ENCODE results near the gene NEU2. TPM values are rescaled to one million over a fixed set of nuclear protein-coding genes. Genes with fewer than 3 reads are reported as not detected.

NEU2 gene
- total RNA-seq, 6 donors from 2014 or later: not detected

DNA sequence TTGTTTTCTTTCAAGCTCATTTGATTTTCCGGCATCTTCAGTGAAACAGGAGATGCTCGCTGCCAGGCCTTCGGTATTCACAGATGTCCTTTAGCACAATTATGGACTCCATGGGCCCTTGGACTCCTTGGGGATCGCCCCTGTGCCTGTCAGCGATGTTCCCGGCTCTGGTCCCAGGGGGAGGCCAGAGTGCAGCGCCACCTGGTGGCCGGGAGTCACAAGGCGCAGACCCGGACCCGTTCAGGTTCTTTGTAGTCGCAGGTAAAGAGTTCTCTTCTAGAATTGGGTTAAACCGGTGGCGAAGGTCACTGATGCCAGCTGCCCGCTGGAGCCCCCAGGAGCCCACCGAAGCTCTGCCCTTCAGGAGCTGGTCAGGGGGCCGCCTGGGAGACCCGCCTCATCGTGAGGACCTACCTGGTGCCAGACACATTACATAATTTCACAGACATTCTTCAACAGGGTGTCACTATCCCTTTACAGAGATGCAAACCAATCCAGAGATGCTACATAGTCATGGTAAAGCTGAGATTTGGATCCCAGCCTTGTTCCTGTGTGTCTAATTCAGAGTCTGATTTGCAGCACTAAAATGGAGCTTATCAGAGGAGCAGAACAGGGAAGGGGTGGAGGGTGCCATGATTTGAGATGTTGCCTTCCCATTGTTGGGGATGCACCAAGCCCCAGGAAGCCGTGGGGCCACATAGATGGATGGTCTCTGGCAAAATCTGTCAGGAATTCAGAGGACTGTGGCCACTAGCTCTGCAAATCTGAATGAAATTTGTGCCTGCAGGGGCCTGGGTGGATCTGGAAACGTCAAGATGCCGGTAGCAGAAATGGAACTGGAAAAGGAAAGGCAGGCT, 21.7 kb downstream of the NEU2 start:
- Histone ChIP-seq H3K27me3 (no peaks in the 10 kb centered on the region), H3K27ac (no peak overlapping the region), H3K4me1 (peaks cover 5 to 13% (median 9%) of the 10 kb centered on the region in 4 donors), H3K4me3 (no peak overlapping the region), H3K9me3 (no peaks in the 10 kb centered on the region), H3K36me3 (no peaks in the 10 kb centered on the region)
- DNase-seq (peak; percentile 71 to 92), ATAC-seq (ENCODE audit: low FRiP score in 2 of 2) (peak; percentile 63 to 65)
- no peak for TF ChIP-seq EP300 (IDR thresholded peaks at IDR 0.05)
- TF ChIP-seq, protein P1, sequence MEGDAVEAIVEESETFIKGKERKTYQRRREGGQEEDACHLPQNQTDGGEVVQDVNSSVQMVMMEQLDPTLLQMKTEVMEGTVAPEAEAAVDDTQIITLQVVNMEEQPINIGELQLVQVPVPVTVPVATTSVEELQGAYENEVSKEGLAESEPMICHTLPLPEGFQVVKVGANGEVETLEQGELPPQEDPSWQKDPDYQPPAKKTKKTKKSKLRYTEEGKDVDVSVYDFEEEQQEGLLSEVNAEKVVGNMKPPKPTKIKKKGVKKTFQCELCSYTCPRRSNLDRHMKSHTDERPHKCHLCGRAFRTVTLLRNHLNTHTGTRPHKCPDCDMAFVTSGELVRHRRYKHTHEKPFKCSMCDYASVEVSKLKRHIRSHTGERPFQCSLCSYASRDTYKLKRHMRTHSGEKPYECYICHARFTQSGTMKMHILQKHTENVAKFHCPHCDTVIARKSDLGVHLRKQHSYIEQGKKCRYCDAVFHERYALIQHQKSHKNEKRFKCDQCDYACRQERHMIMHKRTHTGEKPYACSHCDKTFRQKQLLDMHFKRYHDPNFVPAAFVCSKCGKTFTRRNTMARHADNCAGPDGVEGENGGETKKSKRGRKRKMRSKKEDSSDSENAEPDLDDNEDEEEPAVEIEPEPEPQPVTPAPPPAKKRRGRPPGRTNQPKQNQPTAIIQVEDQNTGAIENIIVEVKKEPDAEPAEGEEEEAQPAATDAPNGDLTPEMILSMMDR (IDR thresholded peaks at IDR 0.05): peak; percentile 79 to 93 (median 84)
- WGBS, 2 donors: 37 to 45% methylated on average over 9 to 20 of the region's 22 CpGs

- ATAC-seq (ENCODE audit: low FRiP score in 2 of 2) (no peak), DNase-seq (no peak)
- WGBS, 2 donors: 92 to 93% methylated on average over 2 of the region's 2 CpGs
- peaks cover 14 to 25% (median 18%) of the 10 kb centered on the region in 4 donors for H3K4me1 ChIP-seq
- H3K27me3 ChIP-seq: no peaks in the 10 kb centered on the region
- no peak overlapping the region for H3K27ac ChIP-seq
- no peaks in the 10 kb centered on the region for H3K9me3 ChIP-seq
- TF ChIP-seq POLR2AphosphoS5 (IDR thresholded peaks at IDR 0.05) (no peak), EP300 (IDR thresholded peaks at IDR 0.05) (no peak), POLR2A (IDR thresholded peaks at IDR 0.05) (no peak)
- TF ChIP-seq, protein P1 (IDR thresholded peaks at IDR 0.05): no peak
- H3K36me3 ChIP-seq: no peaks in the 10 kb centered on the region
- H3K4me3 ChIP-seq: no peak overlapping the region
Measured at GRCh38 chr2:233055362-233055761, 22.9 kb downstream of the NEU2 start.

DNA sequence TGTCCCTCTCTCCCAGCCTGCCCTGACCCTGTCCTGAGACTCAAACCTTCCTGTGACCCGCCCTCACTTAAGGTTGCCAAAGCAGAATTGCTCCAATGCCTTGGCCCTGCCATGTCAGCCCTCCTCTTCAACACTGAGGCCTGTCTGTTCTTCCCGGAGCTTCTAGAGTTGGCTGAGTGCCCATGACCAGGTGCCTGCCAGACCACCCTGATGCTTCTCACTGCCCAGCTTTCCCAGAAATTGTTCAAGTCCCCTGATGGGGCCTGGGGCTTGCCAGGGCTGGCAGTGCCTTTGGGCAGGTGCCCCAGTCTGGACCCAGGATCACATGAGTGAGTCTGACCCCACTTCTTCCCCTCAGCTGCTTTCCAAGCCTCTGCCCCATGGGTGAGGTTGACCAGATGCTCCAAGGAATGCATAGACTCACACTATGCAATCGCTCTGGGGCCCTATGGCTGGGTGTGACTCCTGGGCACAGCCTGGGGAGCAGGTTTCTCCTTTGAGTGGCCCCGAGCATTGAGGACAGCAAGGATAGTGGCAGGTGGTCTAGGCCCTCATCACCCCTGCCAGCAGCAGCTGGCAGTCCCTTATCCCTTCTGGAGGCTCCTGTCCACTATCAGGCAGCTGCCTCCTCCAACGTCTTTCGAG, 24.6 kb downstream of the NEU2 start:
- Histone ChIP-seq H3K9me3 (no peaks in the 10 kb centered on the region), H3K4me3 (no peak overlapping the region), H3K27ac (no peak overlapping the region), H3K4me1 (peaks cover 22 to 42% (median 32%) of the 10 kb centered on the region in 4 donors), H3K36me3 (no peaks in the 10 kb centered on the region), H3K27me3 (no peaks in the 10 kb centered on the region)
- TF ChIP-seq POLR2A (IDR thresholded peaks at IDR 0.05): no peak
- TF ChIP-seq, protein P1 (IDR thresholded peaks at IDR 0.05): no peak
- no peak for TF ChIP-seq EP300 (IDR thresholded peaks at IDR 0.05)
- no peak for TF ChIP-seq POLR2AphosphoS5 (IDR thresholded peaks at IDR 0.05)
- DNase-seq: no peak
- ATAC-seq (ENCODE audit: low FRiP score in 2 of 2): no peak
- WGBS, 2 donors: 76 to 90% methylated on average over 5 to 6 of the region's 6 CpGs

- Histone ChIP-seq H3K9me3 (no peaks in the 10 kb centered on the region), H3K27ac (peak overlapping the region; percentile 87 to 94 (median 90)), H3K27me3 (no peaks in the 10 kb centered on the region), H3K36me3 (no peaks in the 10 kb centered on the region), H3K4me1 (peaks cover 39 to 56% (median 47%) of the 10 kb centered on the region in 4 donors), H3K4me3 (no peak overlapping the region)
- ATAC-seq (ENCODE audit: low FRiP score in 2 of 2): no peak
- WGBS, 2 donors: 92 to 94% methylated on average over 10 to 24 of the region's 24 CpGs
- peak in 1 of 2 donors; percentile 77 for DNase-seq
- TF ChIP-seq, protein P1 (IDR thresholded peaks at IDR 0.05): no peak
- TF ChIP-seq EP300 (IDR thresholded peaks at IDR 0.05): no peak
- TF ChIP-seq POLR2A (IDR thresholded peaks at IDR 0.05): no peak
- TF ChIP-seq POLR2AphosphoS5 (IDR thresholded peaks at IDR 0.05): no peak
Measured at GRCh38 chr2:233058717-233059546, 26.5 kb downstream of the NEU2 start.

All from upper lobe of left lung (tissue), 6 donors.